Body of pancreas (tissue), 4 donors: ENCODE measurements around the gene FBN1. TPM values are rescaled to one million over a fixed set of nuclear protein-coding genes. Genes with fewer than 3 reads are reported as not detected.

Experiments used
- ATAC-seq: fragments of 150-250 bp; one replicate; pipeline ENCODE4 v1.9.1; 2016
- DNase-seq, 4 donors: peaks; one replicate each; pipeline ENCODE4 v3.0.0-alpha.2; 2019
- H3K27ac ChIP-seq, 4 donors: fragments of 200-600 bp; sonication (generic); 1 replicate in 3 of 4; 2 replicates in 1 of 4; pipeline versions ENCODE4 v1.5.1 to v1.6.1; 2016 to 2019; ENCODE audit warnings: mild to moderate bottlenecking in 1 of 4, mixed read lengths in 1 of 4, moderate library complexity in 1 of 4
- H3K27me3 ChIP-seq, 2 donors: fragments of 200-600 bp; sonication (generic); one replicate each; pipeline ENCODE4 v1.6.0; 2016; ENCODE audit warnings: mild to moderate bottlenecking in 1 of 2
- H3K36me3 ChIP-seq, 2 donors: fragments of 200-600 bp; sonication (generic); replicated peaks in 1 of 2; 2 replicates each; pipeline ENCODE4 v1.5.1; 2016; ENCODE audit warnings: low read depth in 2 of 2; ENCODE audit not compliant: insufficient read depth in 1 of 2
- H3K4me1 ChIP-seq: fragments of 200-600 bp; sonication (generic); one replicate; pipeline ENCODE4 v1.6.0; 2016
- H3K4me3 ChIP-seq, 2 donors: fragments of 200-600 bp; sonication (generic); 1 replicate in 1 of 2; 2 replicates in 1 of 2; pipeline ENCODE4 v1.5.1; 2016 to 2019
- H3K9me3 ChIP-seq, 3 donors: fragments of 200-600 bp; sonication (generic); 1 replicate in 2 of 3; 2 replicates in 1 of 3; pipeline ENCODE4 v1.5.1; 2016
- CTCF ChIP-seq, 7 experiments: fragments of 450-650 bp in 4 of 7; fragments of 200-600 bp in 3 of 7; sonication (generic) in 3 of 7; IDR thresholded peaks; one replicate each; pipeline ENCODE4 v1.5.1; 2016 to 2019; ENCODE audit warnings: antibody characterized with exemption in 7 of 7
- POLR2A ChIP-seq, 3 donors: fragments of 450-650 bp; IDR thresholded peaks; one replicate each; pipeline ENCODE4 v1.6.1; 2016; ENCODE audit warnings: antibody characterized with exemption in 3 of 3, mild to moderate bottlenecking in 2 of 3
- whole genome bisulfite sequencing, 2 donors: methylation state at CpG; one replicate each; pipeline ENCODE4 v1.1.5; 2017; 5-methylcytosine and 5-hydroxymethylcytosine counted together
- intact Hi-C: fragments of 100-400 bp; cut with DNase I; formaldehyde crosslinking; loops from one replicate; pipeline ENCODE4 v1.15.1; 2023
- total RNA-seq, 2 donors: library from RNA; depleted of rRNA; stranded (reverse); fragments of >200 nt; gene quantifications; one replicate each; pipeline ENCODE4 v1.1.0, GENCODE V29; 2016

Gene FBN1
- total RNA-seq, 2 donors from 2014 or later = 12.7 to 51.1 TPM

- intact Hi-C loops = no loop called here
- H3K36me3 ChIP-seq = no peaks in the 10 kb centered on the region
- ATAC-seq = no peak
Observed at GRCh38 chr15:48574187-48574586, 71.3 kb downstream of the FBN1 start.

GRCh38 chr15:48573780-48574179, 71.7 kb downstream of the FBN1 start:
- intact Hi-C loops = no loop called here

More at GRCh38 chr15:48574187-48574586, 71.3 kb downstream of the FBN1 start:
- Histone ChIP-seq H3K4me3 (no peak overlapping the region), H3K27me3 (no peaks in the 10 kb centered on the region), H3K27ac (no peak overlapping the region), H3K9me3 (no peaks in the 10 kb centered on the region), H3K4me1 (no peaks in the 10 kb centered on the region)
- no peak for DNase-seq
- TF ChIP-seq CTCF (IDR thresholded peaks at IDR 0.05) (no peak), POLR2A (IDR thresholded peaks at IDR 0.05) (no peak)

GRCh38 chr15:48572823-48573222, 72.7 kb downstream of the FBN1 start:
- Histone ChIP-seq H3K27ac (no peak overlapping the region), H3K27me3 (no peaks in the 10 kb centered on the region), H3K4me3 (no peak overlapping the region), H3K4me1 (no peaks in the 10 kb centered on the region), H3K36me3 (no peaks in the 10 kb centered on the region), H3K9me3 (no peaks in the 10 kb centered on the region)
- intact Hi-C loops = no loop called here
- WGBS, 2 donors = 82 to 90% methylated on average over 5 of the region's 5 CpGs
- no peak for DNase-seq
- TF ChIP-seq POLR2A (IDR thresholded peaks at IDR 0.05) (no peak), CTCF (IDR thresholded peaks at IDR 0.05) (no peak)
- no peak for ATAC-seq

More at GRCh38 chr15:48573780-48574179, 71.7 kb downstream of the FBN1 start:
- H3K36me3 ChIP-seq = no peaks in the 10 kb centered on the region
- no peaks in the 10 kb centered on the region for H3K27me3 ChIP-seq
- no peak overlapping the region for H3K27ac ChIP-seq
- no peaks in the 10 kb centered on the region for H3K4me1 ChIP-seq
- DNase-seq (no peak), ATAC-seq (no peak)
- H3K4me3 ChIP-seq = no peak overlapping the region
- H3K9me3 ChIP-seq = no peaks in the 10 kb centered on the region
- TF ChIP-seq CTCF (IDR thresholded peaks at IDR 0.05) (no peak), POLR2A (IDR thresholded peaks at IDR 0.05) (no peak)
- 74 to 87% methylated on average over 4 of the region's 4 CpGs for WGBS, 2 donors

- H3K27ac ChIP-seq = no peak overlapping the region
- no peaks in the 10 kb centered on the region for H3K27me3 ChIP-seq
- no peak overlapping the region for H3K4me3 ChIP-seq
- WGBS, 2 donors = 84 to 85% methylated on average over 2 of the region's 2 CpGs
- DNase-seq = no peak
- H3K9me3 ChIP-seq = no peaks in the 10 kb centered on the region
- intact Hi-C loops = no loop called here
- no peaks in the 10 kb centered on the region for H3K4me1 ChIP-seq
- no peak for TF ChIP-seq POLR2A (IDR thresholded peaks at IDR 0.05)
- no peak for TF ChIP-seq CTCF (IDR thresholded peaks at IDR 0.05)
- no peaks in the 10 kb centered on the region for H3K36me3 ChIP-seq
- no peak for ATAC-seq
Observed at GRCh38 chr15:48571510-48571909, 74.0 kb downstream of the FBN1 start.

- ATAC-seq = no peak
- Histone ChIP-seq H3K27me3 (no peaks in the 10 kb centered on the region), H3K4me3 (no peak overlapping the region), H3K9me3 (no peaks in the 10 kb centered on the region), H3K27ac (no peak overlapping the region), H3K36me3 (no peaks in the 10 kb centered on the region), H3K4me1 (no peaks in the 10 kb centered on the region)
- intact Hi-C loops = no loop called here
- WGBS, 2 donors = 76 to 82% methylated on average over 1 of the region's 1 CpG
- no peak for DNase-seq
- TF ChIP-seq CTCF (IDR thresholded peaks at IDR 0.05) (no peak), POLR2A (IDR thresholded peaks at IDR 0.05) (no peak)
Observed at GRCh38 chr15:48570822-48571221, 74.7 kb downstream of the FBN1 start.
